AG10803 (cell line): ENCODE data around the gene DMD.

ENCODE experiments used
- DNase-seq: peaks from one replicate; pipeline ENCODE4 v3.0.0; 2010; ENCODE audit warnings: low read depth
- H3K4me3 ChIP-seq: 2 replicates; pipeline ENCODE4 v1.5.1; 2011; ENCODE audit warnings: mild to moderate bottlenecking, low read length, control low read depth
- CTCF ChIP-seq: conservative IDR thresholded peaks from 2 replicates; pipeline ENCODE4 v1.5.1; 2011; ENCODE audit warnings: mild to moderate bottlenecking, low read length, control low read depth, inconsistent platforms

Gene DMD

GRCh38 chrX:31665454-31665853, 1545.9 kb downstream of the DMD start:
- no peak overlapping the region for H3K4me3 ChIP-seq
- no peak for DNase-seq
- no peak for TF ChIP-seq CTCF

- no peak overlapping the region for H3K4me3 ChIP-seq
- TF ChIP-seq CTCF = no peak
These were observed 1548.2 kb downstream of the DMD start for GRCh38 chrX:31663172-31663571.

GRCh38 chrX:31661280-31661810, 1550.0 kb downstream of the DMD start:
- TF ChIP-seq CTCF = no peak
- H3K4me3 ChIP-seq = no peak overlapping the region
- no peak for DNase-seq

More at GRCh38 chrX:31663172-31663571, 1548.2 kb downstream of the DMD start:
- no peak for DNase-seq

GRCh38 chrX:31658360-31658759, 1553.0 kb downstream of the DMD start:
- no peak overlapping the region for H3K4me3 ChIP-seq
- peak; percentile 55 for TF ChIP-seq CTCF
- DNase-seq = peak; percentile 33

GRCh38 chrX:31656013-31656412, 1555.3 kb downstream of the DMD start:
- peak; percentile 0 for DNase-seq
- TF ChIP-seq CTCF = no peak
- no peak overlapping the region for H3K4me3 ChIP-seq

GRCh38 chrX:31653422-31653821, 1557.9 kb downstream of the DMD start:
- H3K4me3 ChIP-seq = no peak overlapping the region

GRCh38 chrX:31652650-31653049, 1558.7 kb downstream of the DMD start:
- no peak overlapping the region for H3K4me3 ChIP-seq
- no peak for TF ChIP-seq CTCF
- no peak for DNase-seq

More at GRCh38 chrX:31653422-31653821, 1557.9 kb downstream of the DMD start:
- TF ChIP-seq CTCF = no peak
- no peak for DNase-seq
